GM18511 (cell line): Measurements from ENCODE around the gene KY.

ENCODE experiments used
- ATAC-seq: cut with Tn5 transposase; IDR thresholded peaks from one replicate; pipeline ENCODE4 v1.9.1; 2021; ENCODE audit warnings: mild to moderate bottlenecking, moderate library complexity; ENCODE audit not compliant: unreplicated experiment

KY gene

GRCh38 chr3:134646086-134646485, 4.7 kb downstream of the KY start:
- no peak for ATAC-seq

- no peak for ATAC-seq
These were observed 5.3 kb downstream of the KY start for GRCh38 chr3:134645515-134645914.

DNA sequence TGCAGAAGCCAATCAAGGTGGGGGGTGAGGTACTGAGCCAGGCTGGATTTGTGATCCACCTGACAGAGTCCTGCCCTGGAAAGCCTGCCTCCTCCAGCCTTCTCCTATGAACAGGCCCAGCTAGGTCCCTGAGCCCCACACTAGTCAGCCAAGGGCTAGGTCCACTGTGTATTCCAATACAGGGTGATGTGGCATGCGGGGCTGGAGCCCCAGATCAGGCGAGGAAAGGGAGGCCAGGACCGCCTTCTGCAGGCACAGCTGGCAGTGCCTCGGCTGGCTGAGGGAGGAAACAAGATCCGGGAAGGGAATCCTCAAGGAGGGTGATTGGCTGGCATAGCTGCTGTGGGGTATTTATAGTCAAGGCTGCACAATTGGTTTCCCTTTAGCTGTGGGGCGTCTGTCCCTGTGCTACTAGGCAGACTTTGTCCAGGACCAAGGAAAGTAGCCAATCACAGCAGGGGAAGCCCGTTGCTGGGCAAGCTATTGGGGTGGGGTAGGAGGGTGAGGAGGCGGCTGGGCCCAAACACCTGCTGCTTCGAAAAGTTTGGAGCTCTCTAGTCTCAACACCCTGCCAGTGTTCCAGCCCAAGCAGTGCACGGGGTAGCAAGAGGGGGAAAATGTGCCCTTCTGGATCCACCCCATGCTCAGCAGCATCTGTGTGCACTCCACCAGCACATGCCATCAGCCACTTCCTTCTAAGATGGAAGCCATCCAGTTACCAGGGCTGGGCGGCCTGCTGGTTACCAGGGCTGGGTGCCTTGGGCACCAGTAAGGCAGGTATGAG, 5.9 kb downstream of the KY start:
- no peak for ATAC-seq

DNA sequence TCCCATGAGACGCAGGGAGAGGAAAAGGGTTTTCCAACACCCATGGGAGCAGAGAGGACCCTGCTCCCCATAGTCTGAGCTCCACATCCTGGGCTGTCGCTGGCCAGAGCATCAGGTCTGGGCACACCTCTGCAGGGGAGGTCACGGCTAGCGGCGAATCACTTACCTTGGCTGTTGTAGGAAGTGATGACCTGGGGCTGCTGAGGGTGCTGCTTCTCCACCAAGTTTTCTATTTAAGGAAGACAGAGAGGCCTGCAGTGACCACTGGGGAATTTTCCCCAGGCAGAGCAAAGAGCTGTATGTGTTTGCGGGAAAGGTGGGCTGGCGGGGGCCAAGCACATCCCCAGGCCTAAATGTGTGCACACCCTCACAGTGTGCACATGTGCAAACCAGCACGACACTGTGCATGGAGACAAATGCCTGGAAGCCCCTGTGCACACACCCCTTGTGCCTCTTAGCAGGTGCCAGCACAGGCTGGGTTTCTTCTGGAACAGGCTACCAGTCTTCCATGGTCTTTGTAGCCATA, 7.6 kb downstream of the KY start:
- ATAC-seq, result no peak

DNA sequence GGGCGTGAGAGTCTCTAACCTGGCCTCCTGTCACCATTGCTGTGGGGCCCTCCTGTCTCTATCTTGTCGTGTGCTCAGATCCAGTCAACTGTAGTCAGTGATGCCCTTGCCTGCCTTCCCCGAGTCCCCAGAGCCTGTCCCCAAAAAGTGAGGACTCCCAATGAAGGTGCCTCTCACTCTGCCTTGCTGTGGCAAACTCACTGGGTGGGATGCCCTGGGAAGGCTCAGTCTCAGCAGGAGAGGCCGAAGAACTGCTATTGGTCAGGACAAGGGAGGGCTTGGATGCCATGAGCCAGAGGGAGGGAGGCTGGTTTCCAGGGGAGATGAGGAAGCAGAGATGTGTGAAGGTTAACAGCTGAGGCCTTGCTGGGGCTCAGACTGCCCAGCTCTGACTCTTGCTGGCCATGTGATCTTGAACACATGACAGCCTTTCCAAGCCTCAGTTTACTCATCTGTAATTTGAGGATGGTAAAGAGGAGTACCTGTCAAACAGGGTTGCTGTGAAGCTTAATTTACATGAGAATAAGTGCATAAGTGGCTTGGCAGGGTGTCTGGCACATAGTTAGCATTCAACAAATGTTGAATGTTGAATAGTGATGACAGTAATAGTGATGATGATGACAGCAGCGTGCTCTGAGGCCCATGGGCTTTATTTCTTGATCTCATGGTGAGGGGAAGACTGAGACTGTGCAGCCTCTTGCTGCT, 8.2 kb downstream of the KY start:
- ATAC-seq, result no peak

DNA sequence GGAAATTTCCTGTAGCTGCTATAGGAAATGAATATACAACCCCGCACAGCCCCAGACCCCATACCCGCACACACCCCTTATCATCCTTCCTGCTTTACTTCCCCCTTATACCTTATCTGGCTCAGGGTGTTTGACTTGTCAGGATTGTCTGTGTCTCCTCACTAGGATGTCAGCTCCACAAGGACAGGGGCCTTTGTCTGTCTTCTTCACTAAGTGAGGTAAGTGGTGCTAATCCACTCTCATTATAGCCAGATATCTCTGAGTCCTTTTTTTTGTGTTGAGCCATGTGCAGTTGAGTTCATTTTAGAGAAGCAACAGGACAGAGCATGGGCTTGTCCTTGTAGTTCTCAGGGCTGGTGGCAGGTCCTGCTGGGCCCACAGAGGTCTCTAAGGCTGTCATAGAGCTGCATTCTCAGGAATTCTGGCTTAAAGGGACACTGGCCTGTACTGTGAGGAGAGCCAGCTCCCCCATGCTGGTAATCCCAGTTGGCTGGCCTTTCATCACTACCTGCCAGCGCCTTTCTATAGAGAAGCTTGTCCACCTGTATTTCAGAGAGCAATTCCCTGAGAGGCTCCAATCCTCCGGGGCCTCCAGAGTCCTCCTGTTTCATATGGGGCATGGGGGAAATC, 9.0 kb downstream of the KY start:
- no peak for ATAC-seq

DNA sequence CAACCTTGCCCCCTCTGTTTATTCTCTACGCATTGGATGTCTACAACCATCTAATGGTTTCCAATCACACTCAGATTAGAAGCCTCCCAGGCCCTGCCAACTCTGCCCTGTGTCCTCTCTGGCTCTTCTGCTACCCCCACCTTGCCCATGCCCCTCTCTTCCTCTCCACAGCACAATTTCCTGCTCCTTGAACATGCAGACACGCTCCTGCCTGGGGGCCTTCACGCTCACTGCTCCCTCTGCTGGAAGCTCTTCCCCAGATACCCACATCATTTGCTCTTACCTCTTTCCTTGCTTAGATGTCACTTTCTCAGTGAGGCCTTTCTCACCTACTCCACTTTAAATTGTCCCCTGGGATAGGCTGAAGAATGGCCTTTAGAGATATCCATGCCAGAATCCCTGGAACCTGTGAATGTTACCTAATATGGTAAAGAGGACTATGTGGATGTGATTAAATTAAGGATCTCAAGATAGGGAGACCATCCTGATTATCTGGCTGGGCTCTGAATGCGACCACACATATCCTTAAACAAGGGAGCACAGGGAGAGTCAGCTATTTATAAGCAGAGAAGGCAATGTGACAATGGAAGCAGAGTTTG, 9.9 kb downstream of the KY start:
- no peak for ATAC-seq

GRCh38 chr3:134640378-134640777, 10.4 kb downstream of the KY start:
- no peak for ATAC-seq

DNA sequence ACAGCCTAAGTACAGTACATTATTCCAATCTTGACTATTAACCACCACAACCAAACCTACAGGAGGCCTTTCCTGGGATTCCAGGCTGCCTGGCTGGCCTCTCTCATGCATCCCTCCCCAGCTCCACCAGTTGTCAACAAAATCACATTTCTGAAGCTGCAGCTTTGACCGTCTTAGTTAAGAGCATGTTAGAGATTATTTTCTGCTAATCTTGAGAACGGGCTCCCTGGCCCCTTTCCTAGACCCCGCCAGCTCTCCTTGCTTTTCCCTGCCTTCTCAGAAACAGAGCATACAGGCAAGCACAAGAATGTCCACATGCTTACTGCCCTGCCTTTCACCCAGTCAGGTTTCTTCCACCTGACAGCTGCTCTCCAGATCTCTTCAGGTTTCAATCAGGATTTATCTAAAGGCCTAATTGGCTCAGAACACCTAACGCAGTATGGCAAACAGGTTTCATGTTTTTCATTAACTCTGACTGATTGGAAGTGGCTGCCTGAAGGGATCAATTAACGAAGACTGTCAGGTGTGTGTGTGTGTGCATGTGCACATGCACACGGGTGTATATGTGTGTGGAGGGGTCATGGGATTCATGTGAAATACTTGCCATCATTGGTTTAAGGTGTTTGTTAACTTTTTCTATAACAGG, 12.3 kb downstream of the KY start:
- ATAC-seq, result no peak

GRCh38 chr3:134636406-134636805, 14.4 kb downstream of the KY start:
- no peak for ATAC-seq

DNA sequence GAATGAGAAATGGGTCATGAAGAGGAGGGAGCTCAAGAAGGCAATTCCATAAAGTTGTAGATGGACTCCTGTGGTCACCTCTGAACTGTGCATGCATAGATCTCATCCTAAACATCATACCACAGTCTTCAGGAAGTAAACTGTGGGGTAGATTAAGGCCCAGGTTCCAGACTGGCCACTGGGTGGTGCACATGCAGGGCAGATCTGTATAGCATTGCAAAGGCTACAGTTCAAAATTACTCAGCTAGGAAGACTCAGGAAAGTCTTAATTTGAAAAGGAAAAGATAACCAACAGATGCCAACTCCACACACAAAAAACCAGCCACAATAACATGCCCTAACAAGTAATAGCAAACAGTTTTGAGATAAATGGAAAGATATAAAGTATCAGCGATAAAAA, 20.3 kb downstream of the KY start:
- no peak for ATAC-seq

DNA sequence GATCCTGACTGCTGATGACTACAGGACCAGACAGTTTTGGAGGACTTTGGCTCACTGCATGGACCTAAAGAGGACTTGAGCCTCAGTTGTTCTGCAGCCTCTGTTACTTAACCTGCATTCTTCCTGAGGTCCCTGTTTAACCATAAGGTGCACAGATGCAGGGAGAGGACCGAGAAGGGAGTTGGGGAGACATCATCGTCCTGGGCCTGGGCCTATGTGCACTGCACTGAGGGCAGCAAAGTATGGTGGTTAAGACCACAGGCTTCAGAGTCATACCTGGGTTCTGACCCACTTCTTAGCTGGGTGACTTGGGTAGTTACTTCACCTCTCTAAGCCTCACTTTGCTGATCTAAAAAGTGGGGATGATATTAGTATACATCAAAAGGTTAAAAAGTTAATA, 21.9 kb downstream of the KY start:
- ATAC-seq, result no peak

DNA sequence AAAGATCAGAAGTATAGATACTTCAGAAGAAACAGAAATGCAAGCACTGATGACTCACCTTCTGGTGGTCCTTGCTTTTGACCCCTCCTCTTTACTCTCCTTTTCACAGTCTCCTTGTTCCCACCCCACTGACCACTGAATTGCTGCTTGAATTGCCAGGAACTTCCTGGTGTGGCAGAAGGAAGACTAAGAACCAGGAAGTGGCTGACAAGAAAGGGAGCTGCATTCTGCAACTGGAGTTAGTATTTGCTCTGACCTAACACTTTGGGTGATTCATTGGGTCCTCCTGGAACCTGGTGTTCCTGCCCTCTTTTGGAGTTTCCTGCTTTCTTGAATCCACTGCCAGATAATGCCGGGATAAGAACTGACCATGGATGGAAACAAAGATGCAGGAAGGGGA, 23.0 kb downstream of the KY start:
- ATAC-seq, result no peak

DNA sequence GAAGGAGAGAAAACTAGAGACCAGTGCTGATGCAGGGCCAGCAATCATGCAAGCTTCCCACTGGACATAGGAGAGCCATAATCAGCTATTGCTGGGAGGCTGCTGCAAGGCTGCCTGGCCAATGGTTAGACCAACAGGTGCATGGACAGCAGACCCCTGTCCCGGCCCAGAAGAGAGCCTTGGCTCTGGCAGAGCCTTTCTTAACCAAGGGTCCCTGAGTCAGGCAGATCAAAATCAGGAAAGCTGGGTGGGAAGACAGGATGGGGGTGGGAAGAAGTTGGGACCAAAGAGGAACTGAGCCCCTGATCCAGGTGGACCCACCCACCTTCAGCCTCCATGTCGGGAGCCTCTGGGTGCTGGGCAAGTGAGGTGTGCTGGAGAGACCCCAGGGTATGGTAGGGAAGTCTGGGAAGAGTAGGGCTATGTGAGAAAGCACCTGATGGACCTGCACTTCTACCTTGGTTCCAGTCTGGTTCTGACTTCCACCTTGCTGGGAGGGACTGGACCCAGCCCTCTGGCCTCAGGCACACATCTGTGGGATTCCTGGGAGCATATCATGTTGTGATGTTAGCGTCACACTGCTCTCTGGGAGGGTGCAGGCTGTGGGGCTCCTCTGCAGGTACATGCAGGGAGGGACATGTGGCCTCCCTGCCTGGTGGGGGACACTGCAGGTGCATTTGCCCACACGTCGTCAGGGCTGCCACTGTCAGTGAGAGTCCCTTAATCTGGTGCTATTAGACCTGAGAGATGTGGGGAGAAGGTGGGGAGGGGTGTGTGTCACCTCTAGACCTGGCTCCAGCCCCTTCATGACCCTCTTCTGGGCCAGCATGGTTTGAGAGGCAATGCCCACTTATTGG, 24.7 kb downstream of the KY start:
- ATAC-seq, result no peak

DNA sequence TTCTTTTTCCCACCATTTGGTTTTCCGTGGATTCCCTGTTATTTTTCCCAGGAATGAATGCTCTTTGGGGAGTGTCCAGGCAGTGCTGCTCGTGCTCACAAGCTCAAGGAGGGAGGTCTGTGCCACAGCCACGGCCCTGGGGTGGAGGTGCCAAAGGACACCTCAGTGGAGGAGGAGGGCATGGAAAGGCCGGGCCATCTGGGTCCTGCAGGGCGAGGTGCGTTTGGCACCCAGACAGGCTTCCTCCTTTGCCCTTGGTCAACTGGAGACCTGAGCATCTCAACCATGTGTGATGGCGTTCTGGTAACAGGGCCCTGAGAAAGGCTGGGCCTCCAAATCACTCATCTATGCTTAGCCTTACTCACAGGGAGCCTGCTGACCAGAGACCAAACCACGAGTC, 25.4 kb downstream of the KY start:
- ATAC-seq, result no peak

DNA sequence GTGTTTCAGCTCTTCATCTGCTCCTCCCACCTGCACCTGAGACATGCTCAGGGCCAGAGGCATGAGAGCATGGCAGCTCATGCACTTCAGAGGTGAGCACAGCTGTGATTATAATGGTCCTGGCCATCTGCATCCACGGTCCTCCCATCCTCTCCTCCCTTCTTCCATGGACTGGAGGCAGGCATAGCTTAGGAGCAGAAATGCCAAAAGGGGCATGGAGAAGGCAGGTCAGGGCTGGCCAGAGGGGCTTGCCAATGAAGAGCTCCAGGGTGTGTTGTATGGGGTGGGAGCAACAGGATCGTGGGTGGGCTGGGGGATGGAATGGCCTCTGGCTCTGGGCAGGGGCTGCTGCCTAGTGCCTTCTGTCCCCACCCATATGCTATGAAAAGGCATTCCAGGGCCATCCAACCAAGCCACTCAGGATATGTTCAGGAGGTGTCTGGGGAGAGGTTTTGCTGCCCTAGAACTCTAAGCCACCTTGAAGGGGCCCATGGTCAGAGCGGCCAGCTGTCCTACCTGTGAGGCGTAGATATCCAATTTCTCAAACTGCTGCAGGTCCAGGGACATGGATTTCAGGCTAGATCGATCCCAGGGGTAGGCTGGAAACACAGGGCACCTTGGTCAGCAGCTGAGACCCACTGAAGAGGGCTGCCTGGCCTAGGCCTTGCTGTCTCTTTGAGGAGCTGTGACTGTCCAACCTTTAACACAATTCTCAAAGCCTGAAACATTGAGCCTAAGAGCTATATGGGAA, 26.1 kb downstream of the KY start:
- ATAC-seq, result no peak

GRCh38 chr3:134623615-134624245, 27.1 kb downstream of the KY start:
- ATAC-seq, result no peak

GRCh38 chr3:134622806-134623365, 27.9 kb downstream of the KY start:
- ATAC-seq, result no peak

DNA sequence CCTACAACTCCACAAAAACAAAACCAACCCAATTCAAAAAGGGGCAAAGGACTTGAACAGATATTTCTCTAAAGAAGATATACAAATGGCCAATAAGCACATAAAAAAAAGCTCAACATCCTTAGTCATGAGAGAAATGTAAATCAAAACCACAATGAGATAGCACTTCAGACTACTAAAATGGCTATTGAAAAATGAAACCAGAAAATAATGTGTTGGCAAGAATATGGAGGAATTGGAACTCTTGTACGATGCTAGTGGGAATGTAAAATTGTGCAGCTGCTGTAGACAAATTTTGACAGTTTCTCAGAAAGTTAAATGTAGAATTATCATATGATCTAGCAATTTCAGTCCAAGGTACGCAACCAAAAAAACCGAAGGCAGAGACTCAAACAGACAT, 29.0 kb downstream of the KY start:
- ATAC-seq, result peak; percentile 54
